Measurements from ENCODE around the gene MIEF1.
A peak's percentile ranks its signal among the peaks of the same experiment; 100 is the strongest.

MIEF1 gene

GRCh38 chr22:39471381-39472141, 30.5 kb upstream of the MIEF1 start:
- DNase-seq: peak; percentile 8

GRCh38 chr22:39472570-39473556, 29.2 kb upstream of the MIEF1 start:
- no peak for DNase-seq

- DNase-seq: no peak
Measured at GRCh38 chr22:39473851-39474250, 28.2 kb upstream of the MIEF1 start.

- DNase-seq: no peak
Measured at GRCh38 chr22:39474351-39475111, 27.6 kb upstream of the MIEF1 start.

GRCh38 chr22:39475337-39475736, 26.8 kb upstream of the MIEF1 start:
- no peak for DNase-seq

- DNase-seq: no peak
Measured at GRCh38 chr22:39475902-39476301, 26.2 kb upstream of the MIEF1 start.

GRCh38 chr22:39476664-39477063, 25.4 kb upstream of the MIEF1 start:
- no peak for DNase-seq

- no peak for DNase-seq
Measured at GRCh38 chr22:39477542-39477941, 24.5 kb upstream of the MIEF1 start.

GRCh38 chr22:39478441-39478850, 23.6 kb upstream of the MIEF1 start:
- DNase-seq: no peak

- no peak for DNase-seq
Measured at GRCh38 chr22:39479254-39479653, 22.8 kb upstream of the MIEF1 start.

GRCh38 chr22:39480557-39480956, 21.5 kb upstream of the MIEF1 start:
- DNase-seq: no peak

- no peak for DNase-seq
Measured at GRCh38 chr22:39481054-39481453, 21.0 kb upstream of the MIEF1 start.

GRCh38 chr22:39481595-39481994, 20.5 kb upstream of the MIEF1 start:
- no peak for DNase-seq

GRCh38 chr22:39482768-39483167, 19.3 kb upstream of the MIEF1 start:
- DNase-seq: no peak

GRCh38 chr22:39486951-39487825, 14.9 kb upstream of the MIEF1 start:
- DNase-seq: no peak

- DNase-seq: no peak
Measured at GRCh38 chr22:39487826-39488520, 14.1 kb upstream of the MIEF1 start.

GRCh38 chr22:39488563-39489083, 13.5 kb upstream of the MIEF1 start:
- DNase-seq: no peak

- DNase-seq: no peak
Measured at GRCh38 chr22:39489094-39490068, 12.7 kb upstream of the MIEF1 start.

GRCh38 chr22:39490135-39490798, 11.8 kb upstream of the MIEF1 start:
- DNase-seq: peak; percentile 86
